ENCODE measurements around the gene RSAD1. TPM values are rescaled to one million over a fixed set of nuclear protein-coding genes. Genes with fewer than 3 reads are reported as not detected.

RSAD1 gene
- total RNA-seq, 1 donor from 2014 or later: 25.9 TPM

DNA sequence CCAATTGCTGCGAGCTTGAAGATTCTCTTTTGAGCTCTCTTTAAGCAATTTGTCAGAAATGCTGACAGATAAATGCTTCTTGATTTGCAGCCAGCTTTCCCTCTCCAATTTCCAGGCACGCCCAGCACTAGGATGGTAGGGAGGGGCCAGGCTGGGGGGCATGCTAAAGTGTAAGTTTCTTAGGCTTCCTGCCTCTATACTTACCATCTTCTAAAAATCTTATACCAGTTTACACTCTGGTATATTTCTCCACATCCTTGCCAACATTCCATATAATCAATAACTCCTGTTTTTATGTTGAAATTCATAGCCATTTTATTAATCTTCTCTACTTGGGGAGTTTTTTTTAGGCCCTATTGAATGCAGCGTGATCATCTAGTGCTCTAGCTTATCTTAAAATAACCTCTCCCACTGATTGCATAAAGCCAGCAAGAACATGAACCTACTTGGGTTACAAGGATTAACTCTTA, 35.1 kb upstream of the RSAD1 start:
- Mint-ChIP-seq H3K9me3 (ENCODE audit: unreplicated experiment) (no peaks in the 10 kb centered on the region), H3K4me1 (ENCODE audit: unreplicated experiment) (no peaks in the 10 kb centered on the region), H3K36me3 (ENCODE audit: low read depth, unreplicated experiment) (no peaks in the 10 kb centered on the region), H3K4me3 (ENCODE audit: unreplicated experiment) (no peak overlapping the region), H3K27me3 (ENCODE audit: unreplicated experiment) (peaks cover 5% of the 10 kb centered on the region), H3K27ac (ENCODE audit: unreplicated experiment) (no peak overlapping the region)
- TF ChIP-seq, protein P1, sequence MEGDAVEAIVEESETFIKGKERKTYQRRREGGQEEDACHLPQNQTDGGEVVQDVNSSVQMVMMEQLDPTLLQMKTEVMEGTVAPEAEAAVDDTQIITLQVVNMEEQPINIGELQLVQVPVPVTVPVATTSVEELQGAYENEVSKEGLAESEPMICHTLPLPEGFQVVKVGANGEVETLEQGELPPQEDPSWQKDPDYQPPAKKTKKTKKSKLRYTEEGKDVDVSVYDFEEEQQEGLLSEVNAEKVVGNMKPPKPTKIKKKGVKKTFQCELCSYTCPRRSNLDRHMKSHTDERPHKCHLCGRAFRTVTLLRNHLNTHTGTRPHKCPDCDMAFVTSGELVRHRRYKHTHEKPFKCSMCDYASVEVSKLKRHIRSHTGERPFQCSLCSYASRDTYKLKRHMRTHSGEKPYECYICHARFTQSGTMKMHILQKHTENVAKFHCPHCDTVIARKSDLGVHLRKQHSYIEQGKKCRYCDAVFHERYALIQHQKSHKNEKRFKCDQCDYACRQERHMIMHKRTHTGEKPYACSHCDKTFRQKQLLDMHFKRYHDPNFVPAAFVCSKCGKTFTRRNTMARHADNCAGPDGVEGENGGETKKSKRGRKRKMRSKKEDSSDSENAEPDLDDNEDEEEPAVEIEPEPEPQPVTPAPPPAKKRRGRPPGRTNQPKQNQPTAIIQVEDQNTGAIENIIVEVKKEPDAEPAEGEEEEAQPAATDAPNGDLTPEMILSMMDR (IDR thresholded peaks at IDR 0.05; ENCODE audit: unreplicated experiment): no peak
- DNase-seq (ENCODE audit: low spot score): no peak

DNA sequence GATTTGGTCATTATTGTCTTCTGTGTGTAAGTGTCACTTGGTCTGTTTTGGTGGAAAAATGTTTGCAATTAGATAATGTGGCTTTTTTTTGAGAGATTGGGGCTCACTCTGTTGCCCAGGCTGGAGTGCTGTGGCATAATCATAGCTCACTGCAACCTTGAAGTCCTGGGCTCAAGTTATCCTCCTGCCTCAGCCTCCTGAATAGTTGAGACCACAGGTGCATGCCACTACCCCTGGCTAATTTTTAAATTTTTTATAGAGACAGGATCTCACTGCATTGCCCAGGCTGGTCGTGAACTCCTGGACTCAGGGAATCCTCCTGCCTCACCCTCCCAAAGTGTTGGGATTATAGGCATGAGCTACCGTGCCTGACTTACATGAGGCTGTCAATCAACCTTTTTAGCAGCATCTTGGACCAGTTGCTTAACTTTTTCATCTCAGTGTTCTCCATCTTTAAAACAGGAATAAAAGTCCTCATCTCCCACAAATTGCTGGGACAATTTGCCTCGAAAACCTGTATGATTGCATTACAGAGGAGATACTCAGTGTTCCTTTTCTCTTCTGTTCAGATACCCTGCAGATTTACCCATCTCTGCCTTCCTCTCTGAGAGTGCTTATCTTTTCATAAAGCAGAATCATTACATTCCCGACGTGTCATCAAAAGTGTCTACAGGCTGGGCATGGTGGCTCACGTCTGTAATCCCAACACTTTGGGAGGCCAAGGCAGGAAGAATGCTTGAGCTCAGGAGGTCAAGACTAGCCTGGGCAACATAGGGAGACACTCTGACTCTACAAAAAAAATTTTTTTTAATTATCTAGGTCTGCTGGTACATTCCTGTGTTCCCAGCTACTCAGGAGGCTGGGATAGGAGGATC, 33.6 kb upstream of the RSAD1 start:
- H3K4me1 Mint-ChIP-seq (ENCODE audit: unreplicated experiment): no peaks in the 10 kb centered on the region
- peaks cover 4% of the 10 kb centered on the region for H3K27me3 Mint-ChIP-seq (ENCODE audit: unreplicated experiment)
- H3K27ac Mint-ChIP-seq (ENCODE audit: unreplicated experiment): no peak overlapping the region
- H3K9me3 Mint-ChIP-seq (ENCODE audit: unreplicated experiment): no peaks in the 10 kb centered on the region
- no peak overlapping the region for H3K4me3 Mint-ChIP-seq (ENCODE audit: unreplicated experiment)
- no peak for DNase-seq (ENCODE audit: low spot score)
- no peaks in the 10 kb centered on the region for H3K36me3 Mint-ChIP-seq (ENCODE audit: low read depth, unreplicated experiment)
- TF ChIP-seq, protein P1 (IDR thresholded peaks at IDR 0.05; ENCODE audit: unreplicated experiment): no peak

DNA sequence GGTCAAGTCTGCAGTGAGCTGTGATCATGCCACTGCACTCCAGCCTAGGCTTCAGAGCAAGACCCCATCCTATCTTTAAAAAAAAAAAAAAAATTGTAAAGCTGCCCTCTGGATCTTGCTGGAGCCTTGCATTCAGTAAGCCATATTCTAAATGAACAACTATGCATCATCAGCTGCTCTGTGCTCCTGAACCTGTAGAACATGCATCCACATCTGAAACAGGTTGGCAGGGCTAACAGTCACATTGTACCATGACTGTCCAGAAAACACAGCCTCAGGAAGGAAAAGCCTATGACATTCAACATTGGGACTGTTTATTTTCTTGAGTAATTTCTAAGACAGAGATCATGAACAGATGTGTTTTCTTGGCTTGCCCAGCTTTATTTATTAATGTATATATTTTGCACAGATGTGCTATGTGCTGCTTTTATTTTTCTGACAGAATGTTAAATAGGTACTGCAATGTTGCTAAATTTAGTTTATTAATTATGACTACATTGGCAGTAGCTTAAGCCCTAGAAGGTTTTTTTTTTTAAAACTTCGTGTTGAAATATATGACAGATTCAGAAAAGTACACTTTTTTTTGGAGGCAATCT, 32.8 kb upstream of the RSAD1 start:
- H3K9me3 Mint-ChIP-seq (ENCODE audit: unreplicated experiment): no peaks in the 10 kb centered on the region
- DNase-seq (ENCODE audit: low spot score): no peak
- H3K27ac Mint-ChIP-seq (ENCODE audit: unreplicated experiment): no peak overlapping the region
- no peaks in the 10 kb centered on the region for H3K4me1 Mint-ChIP-seq (ENCODE audit: unreplicated experiment)
- peaks cover 4% of the 10 kb centered on the region for H3K27me3 Mint-ChIP-seq (ENCODE audit: unreplicated experiment)
- no peak overlapping the region for H3K4me3 Mint-ChIP-seq (ENCODE audit: unreplicated experiment)
- H3K36me3 Mint-ChIP-seq (ENCODE audit: low read depth, unreplicated experiment): no peaks in the 10 kb centered on the region
- TF ChIP-seq, protein P1 (IDR thresholded peaks at IDR 0.05; ENCODE audit: unreplicated experiment): no peak

DNA sequence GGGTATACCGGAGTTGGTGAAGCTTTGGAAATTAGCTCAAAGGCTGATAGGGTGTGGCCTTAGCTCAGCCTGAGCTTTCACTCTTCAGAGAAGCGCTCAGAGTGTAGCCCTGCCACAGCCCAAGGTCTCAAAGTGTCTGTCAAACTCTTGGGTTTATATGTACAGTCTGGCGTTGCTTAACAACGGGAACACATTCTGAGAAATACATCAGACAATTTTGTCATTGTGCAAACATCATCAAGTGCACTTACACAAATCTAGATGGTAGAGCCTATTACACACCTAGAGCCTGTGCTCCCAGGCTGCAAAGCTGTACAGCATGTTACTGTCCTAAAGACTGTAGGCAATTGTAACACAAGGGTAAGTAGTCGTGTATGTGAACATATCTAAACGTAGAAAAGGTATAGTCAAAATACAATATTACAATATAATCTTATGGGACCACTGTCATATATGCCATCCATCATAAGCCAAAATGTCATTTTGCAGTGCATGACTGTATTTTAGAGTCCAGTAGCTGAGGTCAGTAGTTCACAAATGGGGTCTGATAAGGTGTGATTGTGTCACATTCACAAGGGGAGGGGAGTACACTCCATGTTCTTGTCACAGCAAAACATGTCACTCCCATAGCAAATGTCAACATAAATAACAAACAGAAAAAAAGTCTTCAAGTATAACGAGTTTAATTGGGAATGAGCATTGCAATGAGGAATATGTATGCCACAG, 30.6 kb upstream of the RSAD1 start:
- no peak for DNase-seq (ENCODE audit: low spot score)
- no peaks in the 10 kb centered on the region for H3K27me3 Mint-ChIP-seq (ENCODE audit: unreplicated experiment)
- H3K4me1 Mint-ChIP-seq (ENCODE audit: unreplicated experiment): no peaks in the 10 kb centered on the region
- H3K9me3 Mint-ChIP-seq (ENCODE audit: unreplicated experiment): no peaks in the 10 kb centered on the region
- no peaks in the 10 kb centered on the region for H3K36me3 Mint-ChIP-seq (ENCODE audit: low read depth, unreplicated experiment)
- no peak overlapping the region for H3K27ac Mint-ChIP-seq (ENCODE audit: unreplicated experiment)
- TF ChIP-seq, protein P1 (IDR thresholded peaks at IDR 0.05; ENCODE audit: unreplicated experiment): no peak
- no peak overlapping the region for H3K4me3 Mint-ChIP-seq (ENCODE audit: unreplicated experiment)
